ENCODE data around the gene NUDT13.
"Not testable (repeated sequence)": the region's sequence is repeated elsewhere in the genome, so short reads cannot be mapped to it uniquely, and the experiment has no call there.

Gene NUDT13

GRCh38 chr10:73106301-73106700 lies 4.0 kb upstream of the NUDT13 start:
- no peak for DNase-seq

- DNase-seq: not testable (repeated sequence)
Measured at GRCh38 chr10:73109248-73109652, 1.0 kb upstream of the NUDT13 start.

- not testable (repeated sequence) for DNase-seq
Measured at GRCh38 chr10:73112032-73112431, 1.8 kb downstream of the NUDT13 start.

- no peak for DNase-seq
Measured at GRCh38 chr10:73113551-73113950, 3.3 kb downstream of the NUDT13 start.

GRCh38 chr10:73116017-73116416 lies 5.8 kb downstream of the NUDT13 start:
- no peak for DNase-seq

GRCh38 chr10:73117976-73118743 lies 7.9 kb downstream of the NUDT13 start:
- DNase-seq: no peak

GRCh38 chr10:73119457-73119856 lies 9.2 kb downstream of the NUDT13 start:
- DNase-seq: no peak

GRCh38 chr10:73119952-73120351 lies 9.7 kb downstream of the NUDT13 start:
- no peak for DNase-seq

GRCh38 chr10:73126343-73126742 lies 16.1 kb downstream of the NUDT13 start:
- no peak for DNase-seq

- DNase-seq: no peak
Measured at GRCh38 chr10:73131301-73131700, 21.0 kb downstream of the NUDT13 start.

GRCh38 chr10:73131913-73132686 lies 21.8 kb downstream of the NUDT13 start:
- no peak for DNase-seq

GRCh38 chr10:73134727-73135126 lies 24.5 kb downstream of the NUDT13 start:
- no peak for DNase-seq

- no peak for DNase-seq
Measured at GRCh38 chr10:73136627-73137026, 26.4 kb downstream of the NUDT13 start.

- no peak for DNase-seq
Measured at GRCh38 chr10:73139251-73139650, 29.0 kb downstream of the NUDT13 start.

- DNase-seq: no peak
Measured at GRCh38 chr10:73141603-73142002, 31.3 kb downstream of the NUDT13 start.

GRCh38 chr10:73150633-73151413 lies 40.6 kb downstream of the NUDT13 start:
- not testable (repeated sequence) for DNase-seq

- DNase-seq: no peak
Measured at GRCh38 chr10:73152009-73152408, 41.8 kb downstream of the NUDT13 start.

- no peak for DNase-seq
Measured at GRCh38 chr10:73156054-73156453, 45.8 kb downstream of the NUDT13 start.

- DNase-seq: no peak
Measured at GRCh38 chr10:73159038-73159648, 48.9 kb downstream of the NUDT13 start.

- DNase-seq: no peak
Measured at GRCh38 chr10:73161079-73161478, 50.8 kb downstream of the NUDT13 start.

GRCh38 chr10:73161662-73162061 lies 51.4 kb downstream of the NUDT13 start:
- DNase-seq: no peak

GRCh38 chr10:73163096-73163495 lies 52.8 kb downstream of the NUDT13 start:
- no peak for DNase-seq

GRCh38 chr10:73166972-73167371 lies 56.7 kb downstream of the NUDT13 start:
- no peak for DNase-seq

All from cerebellar nuclear complex (tissue), 1 donor.